Activated CD4-positive, alpha-beta T cell treated with anti-CD3 and anti-CD28 coated beads for 24 hours (primary cell): ENCODE measurements around the gene RPS6KA4.

Experiments used
- DNase-seq, 2 donors: peaks; one replicate each; pipeline ENCODE4 v3.0.0-alpha.2; 2020; ENCODE audit warnings: low read depth in 2 of 2

Gene RPS6KA4

GRCh38 chr11:64327375-64327774, 31.6 kb upstream of the RPS6KA4 start:
- DNase-seq, result no peak

DNA sequence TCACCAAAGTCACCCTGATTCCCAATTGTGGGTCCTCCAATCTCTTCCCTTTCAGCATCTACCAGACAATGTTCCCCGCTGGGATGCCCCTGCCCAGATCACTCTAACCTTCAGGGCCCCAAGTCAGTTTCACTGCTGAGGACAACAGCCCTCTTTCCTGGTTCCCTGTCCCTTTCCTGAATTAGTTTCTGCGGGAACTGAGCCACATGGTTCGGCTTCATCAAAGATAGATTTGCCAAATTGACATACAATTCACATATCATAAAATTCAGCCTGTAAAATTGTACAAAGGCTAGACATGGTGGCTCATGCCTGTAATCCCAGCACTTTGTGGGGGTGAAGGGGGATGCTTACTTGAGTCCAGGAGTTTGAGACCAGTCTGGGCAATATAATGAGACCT, 31.0 kb upstream of the RPS6KA4 start:
- DNase-seq, result no peak

GRCh38 chr11:64330888-64331287, 28.1 kb upstream of the RPS6KA4 start:
- no peak for DNase-seq

- peak; percentile 46 to 69 for DNase-seq
These were observed 27.2 kb upstream of the RPS6KA4 start for GRCh38 chr11:64331569-64332371.

DNA sequence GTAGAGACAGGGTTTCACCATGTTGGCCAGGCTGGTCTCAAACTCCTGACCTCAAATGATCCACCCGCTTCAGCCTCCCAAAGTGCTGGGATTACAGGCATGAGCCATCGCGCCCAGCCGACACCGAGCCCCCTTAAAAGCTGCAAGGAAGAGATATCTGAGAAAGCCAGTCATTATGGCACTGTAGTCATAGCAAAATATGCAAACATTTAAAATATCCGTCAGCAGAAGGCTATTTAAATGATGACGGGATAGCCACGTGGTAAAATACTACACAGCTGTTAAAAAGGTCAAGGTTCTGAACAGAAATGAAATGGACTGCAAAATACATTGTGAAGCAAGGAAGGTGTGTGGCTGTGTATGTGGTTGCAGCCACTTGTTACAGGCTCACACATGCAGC, 25.4 kb upstream of the RPS6KA4 start:
- no peak for DNase-seq

DNA sequence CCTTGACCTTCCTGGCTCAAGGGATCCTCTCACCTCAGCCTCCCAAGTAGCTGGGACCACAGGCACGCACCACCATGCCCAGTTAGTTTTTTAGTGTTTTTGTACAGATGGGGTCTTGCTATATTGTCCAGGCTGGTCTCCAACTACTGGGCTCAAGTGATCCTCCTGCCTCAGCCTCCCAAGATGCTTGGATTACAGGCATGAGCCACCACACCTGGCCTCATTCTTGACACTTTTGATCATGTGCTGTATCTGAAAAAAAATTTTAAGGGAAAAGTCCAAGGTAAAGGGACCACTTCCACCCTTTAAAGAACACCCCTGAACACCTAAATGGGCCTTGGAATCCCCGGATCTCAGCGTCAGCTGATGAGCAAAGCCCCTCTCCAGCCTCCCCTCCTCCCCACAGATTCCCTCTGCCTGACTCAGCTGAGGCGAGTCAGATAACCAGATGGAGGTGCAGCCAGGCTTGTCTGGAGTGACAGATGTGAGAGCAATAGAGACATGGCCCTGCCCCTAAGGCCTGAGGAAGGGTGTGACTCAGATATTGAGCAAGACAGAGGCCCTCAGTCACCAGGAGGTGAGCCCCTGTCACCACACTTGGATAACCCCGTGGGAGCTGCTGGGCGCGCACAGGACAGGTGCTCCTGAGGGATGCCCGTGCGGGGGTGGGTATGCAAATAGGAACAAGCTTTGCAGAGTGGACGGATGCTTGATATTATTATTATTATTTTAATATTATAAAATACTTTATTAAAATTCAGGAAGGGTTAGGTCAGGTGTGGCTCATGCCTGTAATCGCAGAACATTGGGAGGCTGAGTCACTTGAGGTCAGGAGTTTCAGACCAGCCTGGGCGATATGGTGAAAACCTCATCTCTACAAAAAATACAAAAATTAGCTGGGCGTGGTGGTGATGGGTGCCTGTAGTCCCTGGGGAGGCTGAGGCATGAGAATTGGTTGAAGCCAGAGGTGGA, 23.9 kb upstream of the RPS6KA4 start:
- no peak for DNase-seq

GRCh38 chr11:64337538-64338249, 21.3 kb upstream of the RPS6KA4 start:
- DNase-seq, result no peak

GRCh38 chr11:64338716-64339115, 20.2 kb upstream of the RPS6KA4 start:
- no peak for DNase-seq

- DNase-seq, result no peak
These were observed 19.7 kb upstream of the RPS6KA4 start for GRCh38 chr11:64339286-64339685.

DNA sequence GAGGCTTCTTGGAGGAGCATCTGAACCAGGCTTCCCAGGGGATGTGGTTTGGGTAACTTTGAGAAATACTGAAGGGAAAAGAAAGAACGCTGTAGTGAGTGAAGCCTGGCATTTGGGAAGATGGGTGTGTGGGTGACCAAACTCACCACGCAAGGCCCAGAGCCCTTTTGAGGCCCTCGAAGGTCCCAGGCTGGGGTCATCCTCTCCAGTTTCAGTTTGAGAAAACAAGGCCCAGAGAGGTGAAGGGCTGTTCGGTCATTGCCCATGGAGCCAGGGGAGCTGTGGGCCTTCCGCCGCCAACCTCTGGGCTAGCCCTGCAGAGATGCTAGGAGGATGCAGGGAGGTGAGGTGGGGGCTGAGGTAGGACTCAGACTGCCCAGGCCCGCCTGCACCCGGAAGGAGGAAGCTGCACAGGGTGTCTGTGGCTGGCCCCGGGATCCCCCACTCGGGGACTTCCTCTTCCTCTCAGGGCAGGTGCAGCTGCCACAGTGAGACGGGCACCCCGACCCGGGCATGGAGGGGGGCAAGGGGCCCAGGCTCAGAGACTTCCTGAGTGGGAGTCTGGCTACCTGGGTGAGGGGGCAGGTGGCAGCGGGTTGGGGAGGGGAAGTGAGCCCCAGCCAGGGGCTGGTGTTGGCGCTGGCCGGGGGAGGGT, 19.1 kb upstream of the RPS6KA4 start, which contains the start of gene CCDC88B:
Gene CCDC88B (plus strand): TSS at position 451 of the 655 bp plus-strand sequence. CDS start 63 bp downstream, at position 514.
- DNase-seq, result peak; percentile 64 to 68

GRCh38 chr11:64340671-64341335, 18.2 kb upstream of the RPS6KA4 start:
- DNase-seq, result peak; percentile 66 to 79

- DNase-seq, result no peak
These were observed 17.5 kb upstream of the RPS6KA4 start for GRCh38 chr11:64341429-64341828.

GRCh38 chr11:64341851-64342791, 16.8 kb upstream of the RPS6KA4 start:
- DNase-seq, result peak; percentile 86 to 90

- DNase-seq, result no peak
These were observed 15.9 kb upstream of the RPS6KA4 start for GRCh38 chr11:64342869-64343745.

DNA sequence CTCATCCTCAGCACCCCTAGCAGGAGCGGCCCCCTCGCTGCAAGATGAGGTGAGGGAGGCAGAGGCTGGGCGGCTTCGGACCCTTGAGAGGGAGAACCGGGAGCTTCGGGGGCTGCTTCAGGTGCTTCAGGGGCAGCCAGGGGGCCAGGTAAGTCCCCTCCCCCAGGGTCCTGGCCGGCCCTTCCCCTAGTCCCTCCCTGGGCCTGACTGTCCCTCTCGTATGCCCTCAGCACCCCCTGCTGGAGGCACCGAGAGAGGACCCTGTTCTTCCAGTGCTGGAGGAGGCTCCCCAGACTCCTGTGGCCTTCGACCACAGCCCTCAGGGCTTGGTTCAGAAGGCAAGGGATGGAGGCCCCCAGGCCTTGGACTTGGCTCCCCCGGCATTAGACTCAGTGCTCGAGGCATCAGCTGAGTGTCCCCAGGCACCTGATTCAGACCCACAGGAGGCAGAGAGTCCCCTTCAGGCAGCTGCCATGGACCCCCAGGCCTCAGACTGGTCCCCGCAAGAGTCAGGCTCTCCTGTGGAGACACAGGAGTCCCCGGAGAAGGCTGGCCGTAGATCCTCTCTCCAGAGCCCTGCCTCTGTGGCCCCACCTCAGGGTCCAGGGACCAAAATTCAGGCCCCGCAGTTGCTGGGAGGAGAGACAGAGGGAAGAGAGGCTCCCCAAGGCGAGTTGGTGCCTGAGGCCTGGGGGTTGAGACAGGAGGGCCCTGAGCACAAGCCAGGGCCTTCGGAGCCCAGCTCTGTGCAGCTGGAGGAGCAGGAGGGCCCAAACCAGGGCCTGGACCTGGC, 15.0 kb upstream of the RPS6KA4 start:
- no peak for DNase-seq

GRCh38 chr11:64344787-64345186, 14.2 kb upstream of the RPS6KA4 start:
- no peak for DNase-seq

- DNase-seq, result no peak
These were observed 11.6 kb upstream of the RPS6KA4 start for GRCh38 chr11:64347193-64347867.
